ENCODE data around the gene CLRN1. TPM values are rescaled to one million over a fixed set of nuclear protein-coding genes. Genes with fewer than 3 reads are reported as not detected.

Gene CLRN1
- polyA plus RNA-seq, 1 of the 3 experiments (the other 2 are of a cell fraction), result not detected

DNA sequence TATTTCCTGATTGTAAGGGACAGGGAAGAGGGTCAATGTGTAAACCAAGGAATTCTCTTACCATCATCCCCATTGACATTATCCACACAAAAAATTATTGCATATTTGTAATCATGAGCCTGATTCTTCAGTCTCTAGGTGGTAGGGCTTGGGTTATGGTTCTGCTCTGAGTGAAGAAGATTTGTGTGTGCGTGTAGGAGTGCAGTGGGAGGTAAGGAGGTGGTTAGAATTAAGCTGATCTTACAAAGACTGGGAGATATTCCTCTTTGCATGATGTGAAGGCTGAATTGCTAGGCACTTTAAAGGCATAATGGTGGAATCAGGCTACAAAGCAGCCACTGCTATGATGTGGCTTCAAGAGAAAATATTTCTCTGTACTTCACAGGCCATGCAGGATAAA lies 44.3 kb downstream of the CLRN1 start:
- Histone ChIP-seq H3K27ac (ENCODE audit: low read depth in 2 of 2, low read length in 1 of 2) (no peak overlapping the region), H3K9me2 (no peaks in the 10 kb centered on the region), H2AFZ (ENCODE audit: low read depth) (no peak overlapping the region), H3K4me3 (ENCODE audit: low read depth in 2 of 2, low read length in 1 of 2) (no peak overlapping the region), H3K36me3 (replicated peaks in 1 of 2; ENCODE audit: control insufficient read depth in 1 of 2, insufficient read depth in 2 of 2, low read length in 1 of 2) (no peaks in the 10 kb centered on the region), H3K4me1 (ENCODE audit: control insufficient read depth in 1 of 2, insufficient read depth in 2 of 2, low read depth in 1 of 2, low read length in 1 of 2) (no peaks in the 10 kb centered on the region), H3K9me3 (no peaks in the 10 kb centered on the region), H4K20me1 (ENCODE audit: insufficient read depth) (no peaks in the 10 kb centered on the region), H3K27me3 (ENCODE audit: insufficient read depth) (peaks cover 12% of the 10 kb centered on the region; the same call in 1 of the 2 replicates), H3K9ac (no peak overlapping the region), H3F3A (replicated peaks; ENCODE audit: insufficient read depth) (no peaks in the 10 kb centered on the region), H3K4me2 (no peak overlapping the region), H3K79me2 (ENCODE audit: insufficient read depth) (no peaks in the 10 kb centered on the region)
- POLR2A ChIA-PET, result no interaction called here
- DNase-seq, result no peak
- 0% methylated on average over 1 of the region's 1 CpG for WGBS (ENCODE audit: low lambda C conversion rate)
- no peak for TF ChIP-seq EZH2phosphoT487 (IDR thresholded peaks at IDR 0.05; ENCODE audit: borderline replicate concordance, low read depth)
- no peak for TF ChIP-seq CHD2 (IDR thresholded peaks at IDR 0.05; ENCODE audit: low read length, partially characterized antibody)
- no peak for TF ChIP-seq GABPA (IDR thresholded peaks at IDR 0.05; ENCODE audit: low read depth)
- no peak for TF ChIP-seq POLR2AphosphoS5 (IDR thresholded peaks at IDR 0.05; ENCODE audit: low read depth, low read length)
- no peak for TF ChIP-seq FOXJ3 (CRISPR knock-in tag; IDR thresholded peaks at IDR 0.05)
- TF ChIP-seq GATA2 (CRISPR knock-in tag; IDR thresholded peaks at IDR 0.05), result no peak
- TF ChIP-seq, protein P1, sequence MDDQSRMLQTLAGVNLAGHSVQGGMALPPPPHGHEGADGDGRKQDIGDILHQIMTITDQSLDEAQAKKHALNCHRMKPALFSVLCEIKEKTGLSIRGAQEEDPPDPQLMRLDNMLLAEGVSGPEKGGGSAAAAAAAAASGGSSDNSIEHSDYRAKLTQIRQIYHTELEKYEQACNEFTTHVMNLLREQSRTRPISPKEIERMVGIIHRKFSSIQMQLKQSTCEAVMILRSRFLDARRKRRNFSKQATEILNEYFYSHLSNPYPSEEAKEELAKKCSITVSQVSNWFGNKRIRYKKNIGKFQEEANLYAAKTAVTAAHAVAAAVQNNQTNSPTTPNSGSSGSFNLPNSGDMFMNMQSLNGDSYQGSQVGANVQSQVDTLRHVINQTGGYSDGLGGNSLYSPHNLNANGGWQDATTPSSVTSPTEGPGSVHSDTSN (IDR thresholded peaks at IDR 0.05), result no peak
- no peak for TF ChIP-seq FOSL2 (IDR thresholded peaks at IDR 0.05; ENCODE audit: borderline replicate concordance, low read depth)
- no peak for TF ChIP-seq EP300 (IDR thresholded peaks at IDR 0.05; ENCODE audit: borderline replicate concordance in 1 of 2, low read depth in 1 of 2, low read length in 1 of 2)
- no peak for TF ChIP-seq RFX5 (IDR thresholded peaks at IDR 0.05; ENCODE audit: low read length)
- no peak for TF ChIP-seq MXI1 (IDR thresholded peaks at IDR 0.05; ENCODE audit: low read depth, low read length)
- TF ChIP-seq JUND (IDR thresholded peaks at IDR 0.05), result no peak
- TF ChIP-seq, protein P2, sequence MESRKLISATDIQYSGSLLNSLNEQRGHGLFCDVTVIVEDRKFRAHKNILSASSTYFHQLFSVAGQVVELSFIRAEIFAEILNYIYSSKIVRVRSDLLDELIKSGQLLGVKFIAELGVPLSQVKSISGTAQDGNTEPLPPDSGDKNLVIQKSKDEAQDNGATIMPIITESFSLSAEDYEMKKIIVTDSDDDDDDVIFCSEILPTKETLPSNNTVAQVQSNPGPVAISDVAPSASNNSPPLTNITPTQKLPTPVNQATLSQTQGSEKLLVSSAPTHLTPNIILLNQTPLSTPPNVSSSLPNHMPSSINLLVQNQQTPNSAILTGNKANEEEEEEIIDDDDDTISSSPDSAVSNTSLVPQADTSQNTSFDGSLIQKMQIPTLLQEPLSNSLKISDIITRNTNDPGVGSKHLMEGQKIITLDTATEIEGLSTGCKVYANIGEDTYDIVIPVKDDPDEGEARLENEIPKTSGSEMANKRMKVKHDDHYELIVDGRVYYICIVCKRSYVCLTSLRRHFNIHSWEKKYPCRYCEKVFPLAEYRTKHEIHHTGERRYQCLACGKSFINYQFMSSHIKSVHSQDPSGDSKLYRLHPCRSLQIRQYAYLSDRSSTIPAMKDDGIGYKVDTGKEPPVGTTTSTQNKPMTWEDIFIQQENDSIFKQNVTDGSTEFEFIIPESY (IDR thresholded peaks at IDR 0.05; ENCODE audit: borderline replicate concordance, low read depth), result no peak
- CTCF ChIA-PET, result interaction anchor here (1.5 kb wide), 1 partner anchor 217 kb away, joined by 3 read pairs; no protein-coding TSS in a partner anchor

DNA sequence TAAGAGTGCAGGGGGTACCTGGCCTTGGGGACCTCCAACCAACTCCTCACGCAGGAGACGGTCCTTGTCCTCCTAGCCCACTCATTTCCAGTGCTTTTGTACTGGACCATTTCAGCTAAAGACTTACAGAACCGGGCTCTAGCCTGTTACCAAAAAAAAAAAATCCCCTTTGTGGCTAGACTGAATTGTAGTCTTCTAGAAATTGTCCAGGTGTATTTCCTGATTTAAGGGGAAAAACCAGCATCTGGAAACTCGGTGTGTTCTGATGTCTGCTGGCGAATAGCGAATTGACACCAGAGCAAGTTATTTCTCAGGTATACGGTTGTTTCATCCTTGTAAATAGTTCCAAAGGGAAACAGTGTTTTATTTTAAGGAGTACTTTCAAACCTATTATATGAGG lies 46.2 kb downstream of the CLRN1 start:
- no peaks in the 10 kb centered on the region for H3K9me3 ChIP-seq
- no peak overlapping the region for H3K4me2 ChIP-seq
- ChIA-PET POLR2A (no interaction called here), CTCF (interaction anchor here (0.6 to 2.0 kb wide), 10 partner anchors 10 to 401 kb away, joined by 3 to 10 read pairs (median 3); partner anchors contain the start of gene MED12L)
- H3K9me2 ChIP-seq, result no peaks in the 10 kb centered on the region
- H3K36me3 ChIP-seq (replicated peaks in 1 of 2; ENCODE audit: control insufficient read depth in 1 of 2, insufficient read depth in 2 of 2, low read length in 1 of 2), result no peaks in the 10 kb centered on the region
- H3K79me2 ChIP-seq (ENCODE audit: insufficient read depth), result no peaks in the 10 kb centered on the region
- DNase-seq, result no peak
- no peak overlapping the region for H3K9ac ChIP-seq
- no peak overlapping the region for H3K27ac ChIP-seq (ENCODE audit: low read depth in 2 of 2, low read length in 1 of 2)
- H2AFZ ChIP-seq (ENCODE audit: low read depth), result no peak overlapping the region
- no peaks in the 10 kb centered on the region; a peak in 1 of 4 replicates for H3K4me1 ChIP-seq (ENCODE audit: control insufficient read depth in 1 of 2, insufficient read depth in 2 of 2, low read depth in 1 of 2, low read length in 1 of 2)
- peaks cover 12% of the 10 kb centered on the region; the same call in 1 of the 2 replicates for H3K27me3 ChIP-seq (ENCODE audit: insufficient read depth)
- H3K4me3 ChIP-seq (ENCODE audit: low read depth in 2 of 2, low read length in 1 of 2), result no peak overlapping the region
- 67% methylated on average over 7 of the region's 7 CpGs for WGBS (ENCODE audit: low lambda C conversion rate)
- H3F3A ChIP-seq (replicated peaks; ENCODE audit: insufficient read depth), result no peaks in the 10 kb centered on the region
- H4K20me1 ChIP-seq (ENCODE audit: insufficient read depth), result no peaks in the 10 kb centered on the region
- TF ChIP-seq TEAD4 (IDR thresholded peaks at IDR 0.05; ENCODE audit: borderline replicate concordance, insufficient read depth), result no peak
- no peak for TF ChIP-seq EZH2phosphoT487 (IDR thresholded peaks at IDR 0.05; ENCODE audit: borderline replicate concordance, low read depth)
- TF ChIP-seq SMC3 (IDR thresholded peaks at IDR 0.05; ENCODE audit: low read depth, low read length), result no peak
- TF ChIP-seq, protein P2 (IDR thresholded peaks at IDR 0.05; ENCODE audit: borderline replicate concordance, low read depth), result no peak
- no peak for TF ChIP-seq FOSL2 (IDR thresholded peaks at IDR 0.05; ENCODE audit: borderline replicate concordance, low read depth)
- TF ChIP-seq MEF2A (IDR thresholded peaks at IDR 0.05; ENCODE audit: borderline replicate concordance, low read depth), result no peak
- no peak for TF ChIP-seq RAD21 (IDR thresholded peaks at IDR 0.05; ENCODE audit: low read length)
- no peak for TF ChIP-seq SIN3A (IDR thresholded peaks at IDR 0.05; ENCODE audit: borderline replicate concordance, low read depth, low read length)
- no peak for TF ChIP-seq GABPA (IDR thresholded peaks at IDR 0.05; ENCODE audit: low read depth)
- no peak for TF ChIP-seq FOXJ3 (CRISPR knock-in tag; IDR thresholded peaks at IDR 0.05)
- TF ChIP-seq, protein P3, sequence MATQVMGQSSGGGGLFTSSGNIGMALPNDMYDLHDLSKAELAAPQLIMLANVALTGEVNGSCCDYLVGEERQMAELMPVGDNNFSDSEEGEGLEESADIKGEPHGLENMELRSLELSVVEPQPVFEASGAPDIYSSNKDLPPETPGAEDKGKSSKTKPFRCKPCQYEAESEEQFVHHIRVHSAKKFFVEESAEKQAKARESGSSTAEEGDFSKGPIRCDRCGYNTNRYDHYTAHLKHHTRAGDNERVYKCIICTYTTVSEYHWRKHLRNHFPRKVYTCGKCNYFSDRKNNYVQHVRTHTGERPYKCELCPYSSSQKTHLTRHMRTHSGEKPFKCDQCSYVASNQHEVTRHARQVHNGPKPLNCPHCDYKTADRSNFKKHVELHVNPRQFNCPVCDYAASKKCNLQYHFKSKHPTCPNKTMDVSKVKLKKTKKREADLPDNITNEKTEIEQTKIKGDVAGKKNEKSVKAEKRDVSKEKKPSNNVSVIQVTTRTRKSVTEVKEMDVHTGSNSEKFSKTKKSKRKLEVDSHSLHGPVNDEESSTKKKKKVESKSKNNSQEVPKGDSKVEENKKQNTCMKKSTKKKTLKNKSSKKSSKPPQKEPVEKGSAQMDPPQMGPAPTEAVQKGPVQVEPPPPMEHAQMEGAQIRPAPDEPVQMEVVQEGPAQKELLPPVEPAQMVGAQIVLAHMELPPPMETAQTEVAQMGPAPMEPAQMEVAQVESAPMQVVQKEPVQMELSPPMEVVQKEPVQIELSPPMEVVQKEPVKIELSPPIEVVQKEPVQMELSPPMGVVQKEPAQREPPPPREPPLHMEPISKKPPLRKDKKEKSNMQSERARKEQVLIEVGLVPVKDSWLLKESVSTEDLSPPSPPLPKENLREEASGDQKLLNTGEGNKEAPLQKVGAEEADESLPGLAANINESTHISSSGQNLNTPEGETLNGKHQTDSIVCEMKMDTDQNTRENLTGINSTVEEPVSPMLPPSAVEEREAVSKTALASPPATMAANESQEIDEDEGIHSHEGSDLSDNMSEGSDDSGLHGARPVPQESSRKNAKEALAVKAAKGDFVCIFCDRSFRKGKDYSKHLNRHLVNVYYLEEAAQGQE (IDR thresholded peaks at IDR 0.05; ENCODE audit: low read depth, low read length), result no peak

Measured in SK-N-SH (cell line).